GM21717 (cell line): ENCODE results near the gene TMEM14A.

Experiments used
- ATAC-seq: cut with Tn5 transposase; IDR thresholded peaks from one replicate; pipeline ENCODE4 v1.9.1; 2021; ENCODE audit warnings: mild to moderate bottlenecking, moderate library complexity; ENCODE audit not compliant: unreplicated experiment

Gene TMEM14A

GRCh38 chr6:52733172-52733571 lies 62.3 kb downstream of the TMEM14A start:
- no peak for ATAC-seq

- no peak for ATAC-seq
Measured at GRCh38 chr6:52734072-52734471, 63.2 kb downstream of the TMEM14A start.

GRCh38 chr6:52735071-52735470 lies 64.2 kb downstream of the TMEM14A start:
- ATAC-seq, result no peak

GRCh38 chr6:52736145-52736544 lies 65.2 kb downstream of the TMEM14A start:
- ATAC-seq, result no peak
